Transverse colon (tissue), 4 donors: ENCODE measurements around the gene SLC30A7. TPM values are rescaled to one million over a fixed set of nuclear protein-coding genes. Genes with fewer than 3 reads are reported as not detected.

Source experiments
- DNase-seq: peaks from one replicate; pipeline ENCODE4 v3.0.0-alpha.2; 2019
- H3K27ac ChIP-seq, 4 donors: fragments of 200-600 bp; sonication (generic); 2 replicates each; pipeline ENCODE4 v1.5.1; 2016 to 2018; ENCODE audit warnings: inconsistent platforms in 4 of 4
- H3K27me3 ChIP-seq: fragments of 200-600 bp; sonication (generic); 2 replicates; pipeline ENCODE4 v1.5.1; 2017; ENCODE audit warnings: inconsistent platforms
- H3K36me3 ChIP-seq, 4 donors: fragments of 200-600 bp; sonication (generic); 2 replicates each; pipeline ENCODE4 v1.5.1; 2017 to 2019; ENCODE audit warnings: inconsistent platforms in 4 of 4
- H3K4me1 ChIP-seq, 4 donors: fragments of 200-600 bp; sonication (generic); 2 replicates each; pipeline ENCODE4 v1.5.1; 2017 to 2020; ENCODE audit warnings: inconsistent platforms in 4 of 4
- H3K4me3 ChIP-seq, 4 donors: fragments of 200-600 bp; sonication (generic); 1 replicate in 1 of 4; 2 replicates in 3 of 4; pipeline versions ENCODE4 v1.5.1 to v1.6.1; 2017 to 2019; ENCODE audit warnings: inconsistent platforms in 4 of 4
- H3K9me3 ChIP-seq, 2 donors: fragments of 200-600 bp; sonication (generic); 2 replicates each; pipeline ENCODE4 v1.5.1; 2017 to 2019; ENCODE audit warnings: inconsistent platforms in 2 of 2
- CTCF ChIP-seq, 5 experiments: fragments of 200-600 bp in 3 of 5; fragments of 450-650 bp in 2 of 5; sonication (generic) in 3 of 5; IDR thresholded peaks; 1 replicate in 2 of 5; 2 replicates in 3 of 5; pipeline ENCODE4 v1.5.1; 2016 to 2017; ENCODE audit warnings: antibody characterized with exemption in 5 of 5, inconsistent platforms in 3 of 5, mild to moderate bottlenecking in 2 of 5, moderate library complexity in 1 of 5
- EP300 ChIP-seq: sonication (generic); formaldehyde crosslinking; IDR thresholded peaks from one replicate; pipeline ENCODE4 v1.6.1; 2017; ENCODE audit warnings: antibody characterized with exemption, low read depth
- POLR2A ChIP-seq: fragments of 450-650 bp; IDR thresholded peaks from one replicate; pipeline ENCODE4 v1.6.1; 2016; ENCODE audit warnings: antibody characterized with exemption, mild to moderate bottlenecking, moderate library complexity
- POLR2AphosphoS5 ChIP-seq, 3 donors: sonication (generic); formaldehyde crosslinking; IDR thresholded peaks; one replicate each; pipeline ENCODE4 v1.6.1; 2016; ENCODE audit warnings: antibody characterized with exemption in 3 of 3
- WGBS, 2 donors: methylation state at CpG; one replicate each; pipeline ENCODE4 v1.1.5; 2018; ENCODE audit warnings: low coverage in 1 of 2; 5-methylcytosine and 5-hydroxymethylcytosine counted together
- in situ Hi-C, 4 donors: fragments of 200-750 bp; cut with MboI; loops; one replicate each; pipeline versions ENCODE4 v1.15.0 to v1.15.1; 2017; ENCODE audit warnings: low sequenced_read_pairs in 3 of 4, low pct_ligation_motif_present in 1 of 4, low pct_unique_long_range_greater_than_20kb in 1 of 4
- intact Hi-C: fragments of 100-400 bp; cut with DNase I; formaldehyde crosslinking; loops from one replicate; pipeline ENCODE4 v1.15.1; 2023; ENCODE audit warnings: low total_unique reads
- total RNA-seq, 4 donors: library from RNA; depleted of rRNA; stranded (reverse); fragments of >200 nt; gene quantifications; one replicate each; pipeline ENCODE4 v1.1.0, GENCODE V29; 2016

SLC30A7 gene
- total RNA-seq, 4 donors from 2014 or later: 10.1 to 22.7 (median 17.5) TPM

GRCh38 chr1:100893718-100894117 lies 2.2 kb upstream of the SLC30A7 start:
- intact Hi-C loops (no loop called here), in situ Hi-C loops (loop anchor here in 1 of 4 donors (25.0 kb wide), 1 partner anchor 431 kb away; no protein-coding TSS in a partner anchor)
- 48 to 58% methylated on average over 2 of the region's 2 CpGs for WGBS, 2 donors
- no peak overlapping the region for H3K27ac ChIP-seq
- TF ChIP-seq POLR2A: no peak
- TF ChIP-seq POLR2AphosphoS5 (IDR thresholded peaks at IDR 0.05): no peak
- no peak for TF ChIP-seq EP300
- no peak for TF ChIP-seq CTCF (IDR thresholded peaks at IDR 0.05)
- peaks cover 3 to 5% of the 10 kb centered on the region in 2 donors for H3K9me3 ChIP-seq
- H3K36me3 ChIP-seq: peaks cover 0 to 4% (median 0%) of the 10 kb centered on the region in 4 donors
- H3K4me3 ChIP-seq: peak overlapping the region in 1 of 4 donors; percentile 78
- H3K4me1 ChIP-seq: peaks cover 0 to 31% (median 20%) of the 10 kb centered on the region in 4 donors
- no peak for DNase-seq
- H3K27me3 ChIP-seq: no peaks in the 10 kb centered on the region

GRCh38 chr1:100894603-100895539 lies 1.0 kb upstream of the SLC30A7 start, which contains the start of gene EXTL2:
TSS of gene EXTL2 (minus strand) at chr1:100894842. CDS start at chr1:100888757, 6,085 bp downstream.
- Histone ChIP-seq H3K36me3 (peaks cover 0 to 6% (median 0%) of the 10 kb centered on the region in 4 donors), H3K4me3 (peak within 1 kb of the TSS; percentile 55 to 80 (median 68)), H3K27ac (peak within 1 kb of the TSS; percentile 93 to 99 (median 96)), H3K4me1 (peaks cover 0 to 31% (median 20%) of the 10 kb centered on the region in 4 donors), H3K9me3 (peaks cover 0 to 5% of the 10 kb centered on the region in 2 donors), H3K27me3 (no peaks in the 10 kb centered on the region)
- TF ChIP-seq CTCF (IDR thresholded peaks at IDR 0.05) (no peak), POLR2AphosphoS5 (IDR thresholded peaks at IDR 0.05) (peak; percentile 38 to 63 (median 62)), POLR2A (peak; percentile 56)
- intact Hi-C loops (loop anchor here (1.0 kb wide), 1 partner anchor 87 kb away; no protein-coding TSS in a partner anchor), in situ Hi-C loops (loop anchor here in 1 of 4 donors (25.0 kb wide), 1 partner anchor 433 kb away; no protein-coding TSS in a partner anchor)
- 0 to 1% methylated on average over 13 to 47 of the region's 47 CpGs for WGBS, 2 donors
- DNase-seq: peak; percentile 92

- intact Hi-C loops: no loop called here
- TF ChIP-seq POLR2A (no peak), EP300 (no peak), POLR2AphosphoS5 (IDR thresholded peaks at IDR 0.05) (peak in 1 of 3 donors; percentile 13), CTCF (IDR thresholded peaks at IDR 0.05) (no peak)
- H3K4me1 ChIP-seq: peaks cover 0 to 31% (median 20%) of the 10 kb centered on the region in 4 donors
- H3K27ac ChIP-seq: peak overlapping the region; percentile 93 to 99 (median 96)
- DNase-seq: peak; percentile 40
- in situ Hi-C loops: loop anchor here in 1 of 4 donors (25.0 kb wide), 1 partner anchor 434 kb away; no protein-coding TSS in a partner anchor
- no peaks in the 10 kb centered on the region for H3K27me3 ChIP-seq
- peaks cover 0 to 14% (median 0%) of the 10 kb centered on the region in 4 donors for H3K36me3 ChIP-seq
- peak overlapping the region; percentile 55 to 80 (median 68) for H3K4me3 ChIP-seq
- no peaks in the 10 kb centered on the region for H3K9me3 ChIP-seq
- 0% methylated on average over 2 to 12 of the region's 12 CpGs for WGBS, 2 donors
Measured at GRCh38 chr1:100896481-100896982, 642 bp downstream of the SLC30A7 start.

- TF ChIP-seq EP300: no peak
- Histone ChIP-seq H3K27me3 (no peaks in the 10 kb centered on the region), H3K4me3 (no peak overlapping the region), H3K4me1 (peaks cover 0 to 12% (median 3%) of the 10 kb centered on the region in 4 donors), H3K9me3 (peaks cover 0 to 7% of the 10 kb centered on the region in 2 donors), H3K36me3 (peaks cover 0 to 35% (median 1%) of the 10 kb centered on the region in 4 donors), H3K27ac (no peak overlapping the region)
- 97 to 100% methylated on average over 1 of the region's 1 CpG for WGBS, 2 donors
- DNase-seq: no peak
- in situ Hi-C loops (loop anchor here in 1 of 4 donors (25.0 kb wide), 1 partner anchor 385 kb away; no protein-coding TSS in a partner anchor), intact Hi-C loops (no loop called here)
Measured at GRCh38 chr1:100902365-100902764, 6.5 kb downstream of the SLC30A7 start.
